ENCODE measurements around the gene CAMK2G. TPM values are rescaled to one million over a fixed set of nuclear protein-coding genes. Genes with fewer than 3 reads are reported as not detected.

CAMK2G gene
- total RNA-seq, 3 donors from 2014 or later (not counting 1 experiment from before 2014, with no cell fraction given), result 53.6 to 73.8 (median 62.3) TPM

GRCh38 chr10:73809061-73809818 is 65.1 kb downstream of the CAMK2G start:
- Histone ChIP-seq H3K27ac (ENCODE audit: low read length) (no peak overlapping the region), H3K9me3 (ENCODE audit: control insufficient read depth, insufficient read depth, low read length) (no peaks in the 10 kb centered on the region), H3K4me3 (ENCODE audit: low read length) (no peak overlapping the region), H3K36me3 (ENCODE audit: control insufficient read depth, insufficient read depth, low read length) (peaks cover 45% of the 10 kb centered on the region), H3K27me3 (ENCODE audit: control insufficient read depth, insufficient read depth, low read length) (no peaks in the 10 kb centered on the region), H3K4me1 (ENCODE audit: control insufficient read depth, insufficient read depth, low read length) (peaks cover 31% of the 10 kb centered on the region)
- intact Hi-C loops (cut with micrococcal nuclease), result no loop called here
- DNase-seq, result no peak
- 90% methylated on average over 4 of the region's 5 CpGs for WGBS (ENCODE audit: insufficient coverage)
- ATAC-seq, result no peak
- peaks cover 31 to 35% of the 10 kb centered on the region in 2 donors for H3K4me1 Mint-ChIP-seq
- no peaks in the 10 kb centered on the region for H3K36me3 Mint-ChIP-seq
- H3K27ac Mint-ChIP-seq, result peak overlapping the region; percentile 14 to 82
- H3K9me3 Mint-ChIP-seq, result no peaks in the 10 kb centered on the region
- TF ChIP-seq, protein P1, sequence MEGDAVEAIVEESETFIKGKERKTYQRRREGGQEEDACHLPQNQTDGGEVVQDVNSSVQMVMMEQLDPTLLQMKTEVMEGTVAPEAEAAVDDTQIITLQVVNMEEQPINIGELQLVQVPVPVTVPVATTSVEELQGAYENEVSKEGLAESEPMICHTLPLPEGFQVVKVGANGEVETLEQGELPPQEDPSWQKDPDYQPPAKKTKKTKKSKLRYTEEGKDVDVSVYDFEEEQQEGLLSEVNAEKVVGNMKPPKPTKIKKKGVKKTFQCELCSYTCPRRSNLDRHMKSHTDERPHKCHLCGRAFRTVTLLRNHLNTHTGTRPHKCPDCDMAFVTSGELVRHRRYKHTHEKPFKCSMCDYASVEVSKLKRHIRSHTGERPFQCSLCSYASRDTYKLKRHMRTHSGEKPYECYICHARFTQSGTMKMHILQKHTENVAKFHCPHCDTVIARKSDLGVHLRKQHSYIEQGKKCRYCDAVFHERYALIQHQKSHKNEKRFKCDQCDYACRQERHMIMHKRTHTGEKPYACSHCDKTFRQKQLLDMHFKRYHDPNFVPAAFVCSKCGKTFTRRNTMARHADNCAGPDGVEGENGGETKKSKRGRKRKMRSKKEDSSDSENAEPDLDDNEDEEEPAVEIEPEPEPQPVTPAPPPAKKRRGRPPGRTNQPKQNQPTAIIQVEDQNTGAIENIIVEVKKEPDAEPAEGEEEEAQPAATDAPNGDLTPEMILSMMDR (IDR thresholded peaks at IDR 0.05), result no peak
- no peaks in the 10 kb centered on the region for H3K27me3 Mint-ChIP-seq (ENCODE audit: low read depth in 2 of 2)
- H3K4me3 Mint-ChIP-seq, result peak overlapping the region; percentile 68

DNA sequence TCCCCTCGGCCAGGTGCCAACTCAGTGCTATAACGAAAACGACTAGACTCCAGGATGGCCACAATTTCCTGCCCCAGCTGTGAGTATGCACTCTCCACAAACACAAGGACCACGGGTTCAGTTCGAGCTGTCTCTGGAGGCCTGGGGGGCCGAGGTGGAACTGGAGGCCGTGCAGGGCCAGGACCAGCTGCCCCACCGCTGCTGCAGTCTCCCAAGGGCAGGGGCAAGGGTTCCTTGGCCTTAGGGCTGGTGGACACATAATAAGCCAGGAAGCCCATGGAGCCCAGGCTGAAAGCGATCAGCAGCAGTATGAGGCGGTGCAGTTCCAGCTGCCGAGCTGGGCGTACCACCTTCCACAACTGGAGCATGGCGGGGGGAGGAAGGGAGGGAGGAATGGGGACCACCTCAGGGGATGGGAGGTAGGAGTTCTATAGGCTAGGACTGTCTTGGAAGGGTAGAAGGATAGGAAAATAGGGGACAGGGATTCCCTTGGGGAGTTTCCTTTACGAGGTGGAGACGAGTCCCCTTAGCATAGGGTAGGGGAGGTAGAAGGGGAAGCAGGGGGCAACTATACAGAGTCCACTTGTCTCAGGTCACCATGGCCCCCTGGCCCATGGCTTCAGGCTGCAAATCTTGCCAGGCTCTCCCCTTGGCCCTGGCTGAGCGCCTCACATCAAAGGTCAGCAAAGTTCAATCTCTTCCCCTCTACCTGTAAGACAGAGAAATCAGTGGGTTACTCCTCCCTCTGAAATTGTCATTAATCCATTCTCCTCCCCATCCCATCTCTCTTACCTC is 66.1 kb downstream of the CAMK2G start:
- 87% methylated on average over 16 of the region's 16 CpGs for WGBS (ENCODE audit: insufficient coverage)

DNA sequence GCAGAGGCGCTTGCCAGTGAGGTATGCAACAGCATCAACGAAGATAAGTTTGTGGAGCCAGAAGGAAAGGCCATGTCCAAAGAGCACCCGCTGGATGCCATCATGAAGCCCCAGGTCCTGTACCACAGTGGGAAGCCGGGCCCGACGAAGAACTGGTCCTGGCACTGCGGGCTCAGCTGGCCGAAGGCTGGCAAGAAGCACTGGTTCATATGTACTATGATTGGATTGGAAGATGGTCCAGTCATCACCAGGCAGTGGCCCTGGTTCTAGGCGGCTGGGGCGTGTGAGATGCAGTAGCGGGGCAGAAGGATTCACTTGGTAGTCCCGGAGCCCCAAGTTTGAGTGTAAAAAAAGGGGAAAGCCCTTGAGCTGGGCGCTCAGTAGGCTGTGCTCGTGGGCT is 66.9 kb downstream of the CAMK2G start:
- H3K9me3 ChIP-seq (ENCODE audit: control insufficient read depth, insufficient read depth, low read length), result no peaks in the 10 kb centered on the region
- H3K36me3 ChIP-seq (ENCODE audit: control insufficient read depth, insufficient read depth, low read length), result peaks cover 56% of the 10 kb centered on the region
- ATAC-seq, result no peak
- no peak overlapping the region for H3K27ac ChIP-seq (ENCODE audit: low read length)
- H3K4me3 Mint-ChIP-seq, result no peak overlapping the region
- H3K9me3 Mint-ChIP-seq, result no peaks in the 10 kb centered on the region
- TF ChIP-seq, protein P1 (IDR thresholded peaks at IDR 0.05), result no peak
- H3K27me3 ChIP-seq (ENCODE audit: control insufficient read depth, insufficient read depth, low read length), result no peaks in the 10 kb centered on the region
- peaks cover 37% of the 10 kb centered on the region for H3K4me1 ChIP-seq (ENCODE audit: control insufficient read depth, insufficient read depth, low read length)
- no peaks in the 10 kb centered on the region for H3K27me3 Mint-ChIP-seq (ENCODE audit: low read depth in 2 of 2)
- H3K4me1 Mint-ChIP-seq, result peaks cover 23 to 47% of the 10 kb centered on the region in 2 donors
- no peak for DNase-seq
- no peak overlapping the region for H3K27ac Mint-ChIP-seq
- 97% methylated on average over 14 of the region's 14 CpGs for WGBS (ENCODE audit: insufficient coverage)
- intact Hi-C loops (cut with micrococcal nuclease), result no loop called here
- peaks cover 6% of the 10 kb centered on the region for H3K36me3 Mint-ChIP-seq
- H3K4me3 ChIP-seq (ENCODE audit: low read length), result no peak overlapping the region

More for the DNA sequence above, 66.1 kb downstream of the CAMK2G start:
- H3K4me1 Mint-ChIP-seq, result peaks cover 31 to 42% of the 10 kb centered on the region in 2 donors
- Histone ChIP-seq H3K9me3 (ENCODE audit: control insufficient read depth, insufficient read depth, low read length) (no peaks in the 10 kb centered on the region), H3K36me3 (ENCODE audit: control insufficient read depth, insufficient read depth, low read length) (peaks cover 52% of the 10 kb centered on the region), H3K4me3 (ENCODE audit: low read length) (no peak overlapping the region), H3K4me1 (ENCODE audit: control insufficient read depth, insufficient read depth, low read length) (peaks cover 37% of the 10 kb centered on the region), H3K27me3 (ENCODE audit: control insufficient read depth, insufficient read depth, low read length) (no peaks in the 10 kb centered on the region), H3K27ac (ENCODE audit: low read length) (no peak overlapping the region)
- H3K27me3 Mint-ChIP-seq (ENCODE audit: low read depth in 2 of 2), result no peaks in the 10 kb centered on the region
- TF ChIP-seq, protein P1 (IDR thresholded peaks at IDR 0.05), result no peak
- DNase-seq, result no peak
- ATAC-seq, result no peak
- no peaks in the 10 kb centered on the region for H3K36me3 Mint-ChIP-seq
- no peaks in the 10 kb centered on the region for H3K9me3 Mint-ChIP-seq
- intact Hi-C loops (cut with micrococcal nuclease), result no loop called here
- H3K27ac Mint-ChIP-seq, result peak overlapping the region in 1 of 2 donors; percentile 14
- H3K4me3 Mint-ChIP-seq, result no peak overlapping the region
